Osteoblast (primary cell): ENCODE results near the gene PIH1D1. TPM values are rescaled to one million over a fixed set of nuclear protein-coding genes. Genes with fewer than 3 reads are reported as not detected.
A peak's percentile ranks its signal among the peaks of the same experiment; 100 is the strongest.

Source experiments
- DNase-seq: peaks from one replicate; pipeline ENCODE4 v3.0.0; 2011; ENCODE audit warnings: low spot score, mixed read lengths; ENCODE audit not compliant: insufficient read length; ENCODE audit errors: missing footprints
- H2AFZ ChIP-seq: 2 replicates; pipeline ENCODE4 v1.6.0; 2011; ENCODE audit warnings: mild to moderate bottlenecking, low read length
- H3K27ac ChIP-seq: 2 replicates; pipeline ENCODE4 v1.5.1; 2011; ENCODE audit warnings: mild to moderate bottlenecking, low read depth, low read length, moderate library complexity
- H3K27me3 ChIP-seq: 2 replicates; pipeline ENCODE4 v1.6.0; 2012; ENCODE audit warnings: mild to moderate bottlenecking, control low read depth, inconsistent platforms, low read length, moderate library complexity; ENCODE audit not compliant: insufficient read depth
- H3K36me3 ChIP-seq: 2 replicates; pipeline ENCODE4 v1.5.1; 2011; ENCODE audit warnings: mild to moderate bottlenecking, low read length, control low read depth, moderate library complexity; ENCODE audit not compliant: insufficient read depth
- H3K4me1 ChIP-seq: 2 replicates; pipeline ENCODE4 v1.5.1; 2011; ENCODE audit warnings: mild to moderate bottlenecking, low read length, control low read depth, moderate library complexity; ENCODE audit not compliant: insufficient read depth
- H3K4me2 ChIP-seq: 2 replicates; pipeline ENCODE4 v1.6.0; 2011; ENCODE audit warnings: mild to moderate bottlenecking, low read length; ENCODE audit not compliant: insufficient read depth
- H3K4me3 ChIP-seq: fragments of 200-600 bp; sonication (generic); 3 replicates; pipeline ENCODE4 v1.5.1; 2012; ENCODE audit warnings: mild to moderate bottlenecking, low read length, inconsistent platforms; ENCODE audit not compliant: insufficient read depth
- H3K79me2 ChIP-seq: 2 replicates; pipeline ENCODE4 v1.6.0; 2012; ENCODE audit warnings: mild to moderate bottlenecking, low read length, control low read depth, inconsistent platforms; ENCODE audit not compliant: insufficient read depth
- H3K9me3 ChIP-seq: 2 replicates; pipeline ENCODE4 v1.5.1; 2011; ENCODE audit warnings: low read depth, low read length, control low read depth
- H4K20me1 ChIP-seq: 2 replicates; pipeline ENCODE4 v1.6.0; 2012; ENCODE audit warnings: mild to moderate bottlenecking, low read length, control low read depth; ENCODE audit not compliant: insufficient read depth
- CTCF ChIP-seq: IDR thresholded peaks from 2 replicates; pipeline ENCODE4 v1.5.1; 2011; ENCODE audit warnings: mild to moderate bottlenecking, low read depth, low read length, moderate library complexity; ENCODE audit errors: extremely low read depth
- total RNA-seq: library from RNA; depleted of rRNA; stranded (reverse); fragments of >200 nt; gene quantifications from 2 replicates; pipeline ENCODE4 v1.2.3, GENCODE V29; 2012

Gene PIH1D1
- total RNA-seq, 1 donor, result 79.3 TPM

DNA sequence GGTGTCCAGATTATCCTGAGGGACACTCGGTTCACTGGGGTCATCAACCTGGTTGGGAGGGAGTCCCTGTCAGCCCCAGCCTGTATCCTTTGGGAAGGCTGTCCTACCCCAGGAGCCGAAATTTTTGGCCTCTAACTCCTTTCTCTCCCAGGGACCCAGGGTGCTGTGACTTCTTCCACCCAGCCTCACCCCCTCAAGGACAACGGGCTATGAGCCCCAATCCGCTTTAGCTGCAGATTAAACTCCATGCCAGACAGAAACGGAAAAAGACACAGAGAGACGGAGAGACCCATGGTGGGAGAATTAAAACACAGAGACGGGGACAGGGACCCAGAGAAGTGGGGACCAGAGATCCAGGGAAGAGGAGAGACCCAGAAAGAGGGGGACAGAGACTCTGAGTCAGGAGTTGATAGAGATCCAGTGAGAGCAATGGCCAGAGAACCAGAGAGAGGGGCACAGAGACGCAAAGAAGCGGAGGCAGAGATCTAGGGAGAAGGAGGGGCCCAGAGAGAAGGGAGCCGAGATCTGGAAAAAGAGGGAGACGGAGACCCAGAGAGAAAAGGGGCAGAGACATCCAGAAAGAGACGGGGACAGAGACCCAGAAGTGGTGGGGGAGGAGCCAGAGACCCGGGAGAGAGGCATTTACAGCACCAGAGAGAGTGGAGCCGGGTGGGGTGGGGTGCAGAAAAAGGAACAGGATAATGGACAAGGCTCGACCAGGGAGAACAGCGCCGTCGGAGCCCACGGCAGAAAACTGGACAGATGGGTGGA is 11.0 kb downstream of the PIH1D1 start:
- no peaks in the 10 kb centered on the region for H3K36me3 ChIP-seq
- H4K20me1 ChIP-seq, result no peaks in the 10 kb centered on the region
- H3K4me3 ChIP-seq, result no peak overlapping the region
- no peak overlapping the region for H3K4me2 ChIP-seq
- H3K9me3 ChIP-seq, result no peaks in the 10 kb centered on the region
- no peak for TF ChIP-seq CTCF
- H3K27ac ChIP-seq, result no peak overlapping the region
- H3K27me3 ChIP-seq, result peaks cover 63% of the 10 kb centered on the region
- H3K79me2 ChIP-seq, result no peaks in the 10 kb centered on the region
- H3K4me1 ChIP-seq, result peaks cover 10% of the 10 kb centered on the region
- DNase-seq, result peak; percentile 88
- H2AFZ ChIP-seq, result no peak overlapping the region

- no peaks in the 10 kb centered on the region for H4K20me1 ChIP-seq
- no peak overlapping the region for H2AFZ ChIP-seq
- no peak overlapping the region for H3K4me2 ChIP-seq
- H3K36me3 ChIP-seq, result no peaks in the 10 kb centered on the region
- peaks cover 63% of the 10 kb centered on the region for H3K27me3 ChIP-seq
- no peaks in the 10 kb centered on the region for H3K79me2 ChIP-seq
- no peak for TF ChIP-seq CTCF
- no peaks in the 10 kb centered on the region for H3K9me3 ChIP-seq
- no peak overlapping the region for H3K27ac ChIP-seq
- peaks cover 10% of the 10 kb centered on the region for H3K4me1 ChIP-seq
- DNase-seq, result peak; percentile 83
- no peak overlapping the region for H3K4me3 ChIP-seq
These were observed 11.8 kb downstream of the PIH1D1 start for GRCh38 chr19:49439836-49440235.

DNA sequence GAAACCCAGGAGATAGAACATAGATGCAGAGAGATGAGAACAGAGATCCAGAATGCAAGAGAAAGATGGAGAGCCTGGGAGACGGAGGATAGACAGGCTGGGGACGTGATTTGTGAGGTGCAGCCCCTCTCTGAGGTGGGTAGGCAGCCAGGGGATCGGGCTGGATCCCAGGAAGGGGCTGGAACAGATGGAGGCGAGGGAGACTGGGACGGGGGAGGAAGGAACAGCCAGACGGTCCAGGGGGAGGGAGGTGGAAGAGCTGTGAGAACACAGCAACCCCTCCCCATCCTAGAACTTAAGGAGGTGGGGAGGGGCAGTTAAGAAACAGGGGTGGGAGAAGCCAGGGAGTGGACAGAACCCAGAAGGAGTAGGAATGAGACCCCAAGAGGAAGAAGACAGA is 13.4 kb downstream of the PIH1D1 start:
- no peak for DNase-seq
- peaks cover 66% of the 10 kb centered on the region for H3K27me3 ChIP-seq
- H3K27ac ChIP-seq, result no peak overlapping the region
- H3K4me2 ChIP-seq, result no peak overlapping the region
- H3K79me2 ChIP-seq, result no peaks in the 10 kb centered on the region
- no peaks in the 10 kb centered on the region for H4K20me1 ChIP-seq
- no peak overlapping the region for H2AFZ ChIP-seq
- peaks cover 10% of the 10 kb centered on the region for H3K4me1 ChIP-seq
- no peaks in the 10 kb centered on the region for H3K9me3 ChIP-seq
- no peak overlapping the region for H3K4me3 ChIP-seq
- no peaks in the 10 kb centered on the region for H3K36me3 ChIP-seq
- no peak for TF ChIP-seq CTCF

- Histone ChIP-seq H2AFZ (no peak overlapping the region), H3K79me2 (no peaks in the 10 kb centered on the region), H3K9me3 (no peaks in the 10 kb centered on the region), H3K4me3 (no peak overlapping the region), H3K27ac (no peak overlapping the region), H3K4me1 (peaks cover 8% of the 10 kb centered on the region), H3K27me3 (peaks cover 74% of the 10 kb centered on the region), H3K4me2 (no peak overlapping the region), H4K20me1 (no peaks in the 10 kb centered on the region), H3K36me3 (no peaks in the 10 kb centered on the region)
- no peak for TF ChIP-seq CTCF
- peak; percentile 83 for DNase-seq
These were observed 14.4 kb downstream of the PIH1D1 start for GRCh38 chr19:49437231-49437630.
